CD14-positive monocyte (primary cell): Measurements from ENCODE around the gene IGBP1. TPM values are rescaled to one million over a fixed set of nuclear protein-coding genes. Genes with fewer than 3 reads are reported as not detected.

ENCODE experiments used
- DNase-seq, 3 donors: peaks; one replicate each; pipeline ENCODE4 v3.0.0-alpha.2; 2011 to 2022
- H2AFZ ChIP-seq: 2 replicates; pipeline ENCODE4 v1.6.0; 2012; ENCODE audit warnings: mild to moderate bottlenecking, low read depth, low read length, inconsistent platforms; ENCODE audit not compliant: insufficient read depth, poor library complexity, severe bottlenecking
- H3K27ac ChIP-seq, 2 donors: 1 replicate in 1 of 2; 2 replicates in 1 of 2; pipeline ENCODE4 v1.5.1; 2012 to 2013; ENCODE audit warnings: low read length in 2 of 2, control low read depth in 1 of 2, inconsistent platforms in 1 of 2, low read depth in 1 of 2, mild to moderate bottlenecking in 1 of 2
- H3K27me3 ChIP-seq, 2 donors: one replicate each; pipeline versions ENCODE4 v1.6.0 to v1.6.1; 2011 to 2013; ENCODE audit warnings: low read length in 2 of 2; ENCODE audit not compliant: control insufficient read depth in 2 of 2, insufficient read depth in 2 of 2
- H3K36me3 ChIP-seq, 2 donors: replicated peaks in 1 of 2; 1 replicate in 1 of 2; 2 replicates in 1 of 2; pipeline versions ENCODE4 v1.5.1 to v1.6.1; 2012 to 2013; ENCODE audit warnings: low read length in 2 of 2, control low read depth in 1 of 2, inconsistent platforms in 1 of 2, mild to moderate bottlenecking in 1 of 2; ENCODE audit not compliant: insufficient read depth in 2 of 2, control insufficient read depth in 1 of 2
- H3K4me1 ChIP-seq, 2 donors: 1 replicate in 1 of 2; 2 replicates in 1 of 2; pipeline versions ENCODE4 v1.5.1 to v1.6.1; 2012 to 2013; ENCODE audit warnings: low read length in 2 of 2, control low read depth in 1 of 2, inconsistent platforms in 1 of 2, mild to moderate bottlenecking in 1 of 2, moderate library complexity in 1 of 2; ENCODE audit not compliant: insufficient read depth in 2 of 2, control insufficient read depth in 1 of 2
- H3K4me2 ChIP-seq: replicated peaks from 2 replicates; pipeline ENCODE3; 2012; ENCODE audit warnings: low read length, moderate library complexity, mild to moderate bottlenecking; ENCODE audit not compliant: poor library complexity, severe bottlenecking; ENCODE audit errors: extremely low read depth
- H3K4me3 ChIP-seq, 3 experiments: fragments of 200-600 bp in 1 of 3; sonication (generic) in 1 of 3; replicated peaks in 1 of 3; 1 replicate in 2 of 3; 2 replicates in 1 of 3; pipeline ENCODE4 v1.5.1; 2011 to 2013; ENCODE audit warnings: low read length in 3 of 3, mild to moderate bottlenecking in 3 of 3, control low read depth in 2 of 3, low read depth in 2 of 3, inconsistent platforms in 1 of 3, moderate library complexity in 1 of 3
- H3K79me2 ChIP-seq: 2 replicates; pipeline ENCODE4 v1.6.0; 2012; ENCODE audit warnings: mild to moderate bottlenecking, control low read depth, inconsistent platforms, low read length, moderate library complexity; ENCODE audit not compliant: insufficient read depth
- H3K9ac ChIP-seq: 2 replicates; pipeline ENCODE4 v1.6.0; 2017; ENCODE audit warnings: low read length, mild to moderate bottlenecking; ENCODE audit not compliant: insufficient read depth, poor library complexity, severe bottlenecking
- H3K9me3 ChIP-seq, 2 donors: replicated peaks in 1 of 2; 1 replicate in 1 of 2; 2 replicates in 1 of 2; pipeline versions ENCODE4 v1.5.1 to v1.6.1; 2012 to 2013; ENCODE audit warnings: low read length in 2 of 2, control low read depth in 1 of 2; ENCODE audit not compliant: control insufficient read depth in 1 of 2, insufficient read depth in 1 of 2
- H4K20me1 ChIP-seq: 2 replicates; pipeline ENCODE4 v1.6.0; 2012; ENCODE audit warnings: mild to moderate bottlenecking, low read length, control low read depth, moderate library complexity; ENCODE audit not compliant: insufficient read depth
- H3K27ac Mint-ChIP-seq, 7 donors: one replicate each; pipeline ENCODE4 v1.8.0; 2020; ENCODE audit warnings: mild to moderate bottlenecking in 7 of 7, mixed read lengths in 7 of 7, moderate library complexity in 6 of 7, inconsistent platforms in 2 of 7
- H3K27me3 Mint-ChIP-seq, 3 donors: one replicate each; pipeline ENCODE4 v1.8.0; 2021 to 2022; ENCODE audit warnings: low read depth in 3 of 3, mild to moderate bottlenecking in 3 of 3, mixed read lengths in 3 of 3, moderate library complexity in 3 of 3, inconsistent platforms in 1 of 3
- H3K36me3 Mint-ChIP-seq, 2 donors: one replicate each; pipeline ENCODE4 v1.8.0; 2020; ENCODE audit warnings: mixed read lengths in 2 of 2, inconsistent platforms in 1 of 2, mild to moderate bottlenecking in 1 of 2
- H3K4me1 Mint-ChIP-seq: one replicate; pipeline ENCODE4 v1.8.0; 2020; ENCODE audit warnings: mild to moderate bottlenecking, mixed read lengths
- H3K4me3 Mint-ChIP-seq, 2 donors: one replicate each; pipeline ENCODE4 v1.8.0; 2020; ENCODE audit warnings: mild to moderate bottlenecking in 2 of 2, mixed read lengths in 2 of 2, moderate library complexity in 1 of 2
- H3K9me3 Mint-ChIP-seq, 7 donors: one replicate each; pipeline ENCODE4 v1.8.0; 2020 to 2022; ENCODE audit warnings: mixed read lengths in 7 of 7, mild to moderate bottlenecking in 6 of 7, moderate library complexity in 6 of 7, inconsistent platforms in 2 of 7
- CTCF ChIP-seq: fragments of 200-600 bp; IDR thresholded peaks from one replicate; pipeline ENCODE4 v1.8.0; 2022; ENCODE audit warnings: antibody characterized with exemption, mild to moderate bottlenecking
- WGBS: methylation state at CpG from one replicate; pipeline ENCODE4 v1.1.5; 2013; ENCODE audit warnings: missing lambda C conversion rate; ENCODE audit not compliant: insufficient coverage; 5-methylcytosine and 5-hydroxymethylcytosine counted together
- intact Hi-C, 2 donors: fragments of 100-400 bp; cut with micrococcal nuclease; formaldehyde crosslinking; loops; one replicate each; pipeline versions ENCODE4 v1.15.0 to v1.15.1; 2023
- polyA plus RNA-seq, 3 donors: library from polyadenylated mRNA; depleted of rRNA in 1 of 3; unstranded in 2 of 3; stranded (reverse) in 1 of 3; fragments of 300-500 nt in 2 of 3; fragments of >200 nt in 1 of 3; fragmentation: Illumina TruSeq in 2 of 3; gene quantifications; 1 replicate in 2 of 3; 2 replicates in 1 of 3; pipeline ENCODE4 v1.2.3, GENCODE V29; 2012 to 2021

IGBP1 gene
- polyA plus RNA-seq, 3 donors, result 55.7 to 60.4 (median 56.8) TPM

GRCh38 chrX:70087857-70088630 lies 45.2 kb upstream of the IGBP1 start:
- Mint-ChIP-seq H3K27ac (no peak overlapping the region), H3K4me1 (no peaks in the 10 kb centered on the region), H3K27me3 (peaks cover 3 to 5% (median 3%) of the 10 kb centered on the region in 3 donors), H3K9me3 (no peaks in the 10 kb centered on the region), H3K4me3 (no peak overlapping the region), H3K36me3 (no peaks in the 10 kb centered on the region)
- no peaks in the 10 kb centered on the region for H4K20me1 ChIP-seq
- H2AFZ ChIP-seq, result no peak overlapping the region
- WGBS, result 90% methylated on average over 2 of the region's 11 CpGs
- H3K27ac ChIP-seq, result no peak overlapping the region
- no peak for DNase-seq
- H3K9me3 ChIP-seq, result no peaks in the 10 kb centered on the region
- H3K36me3 ChIP-seq, result no peaks in the 10 kb centered on the region
- TF ChIP-seq CTCF, result no peak
- no peak overlapping the region for H3K9ac ChIP-seq
- intact Hi-C loops, result no loop called here
- no peak overlapping the region for H3K4me3 ChIP-seq
- no peaks in the 10 kb centered on the region for H3K79me2 ChIP-seq
- H3K4me2 ChIP-seq, result no peak overlapping the region
- H3K27me3 ChIP-seq, result no peaks in the 10 kb centered on the region
- H3K4me1 ChIP-seq, result no peaks in the 10 kb centered on the region

- intact Hi-C loops, result no loop called here
- Histone ChIP-seq H2AFZ (no peak overlapping the region), H3K4me2 (no peak overlapping the region), H3K9me3 (no peaks in the 10 kb centered on the region), H4K20me1 (no peaks in the 10 kb centered on the region), H3K27ac (no peak overlapping the region), H3K79me2 (no peaks in the 10 kb centered on the region), H3K27me3 (no peaks in the 10 kb centered on the region), H3K4me1 (no peaks in the 10 kb centered on the region), H3K9ac (no peak overlapping the region), H3K36me3 (no peaks in the 10 kb centered on the region), H3K4me3 (no peak overlapping the region)
- Mint-ChIP-seq H3K27ac (no peak overlapping the region), H3K4me3 (no peak overlapping the region), H3K27me3 (peaks cover 3 to 5% (median 3%) of the 10 kb centered on the region in 3 donors), H3K36me3 (no peaks in the 10 kb centered on the region), H3K9me3 (no peaks in the 10 kb centered on the region), H3K4me1 (no peaks in the 10 kb centered on the region)
- no peak for TF ChIP-seq CTCF
- DNase-seq, result no peak
Observed at GRCh38 chrX:70088751-70089150, 44.5 kb upstream of the IGBP1 start.
